ENCODE results near the gene GRSF1.

The GRSF1 gene

GRCh38 chr4:70815370-70815769 is 24.3 kb downstream of the GRSF1 start:
- no peak overlapping the region for H3K4me3 ChIP-seq (ENCODE audit: low read depth, low read length)
- no peak for TF ChIP-seq CTCF (IDR thresholded peaks at IDR 0.05; ENCODE audit: borderline replicate concordance, insufficient read depth, low read depth, low read length)

GRCh38 chr4:70808151-70808550 is 31.5 kb downstream of the GRSF1 start:
- TF ChIP-seq CTCF (IDR thresholded peaks at IDR 0.05; ENCODE audit: borderline replicate concordance, insufficient read depth, low read depth, low read length) = no peak
- no peak overlapping the region for H3K4me3 ChIP-seq (ENCODE audit: low read depth, low read length)

GRCh38 chr4:70802928-70803580 is 36.6 kb downstream of the GRSF1 start:
- no peak for TF ChIP-seq CTCF (IDR thresholded peaks at IDR 0.05; ENCODE audit: borderline replicate concordance, insufficient read depth, low read depth, low read length)
- H3K4me3 ChIP-seq (ENCODE audit: low read depth, low read length) = no peak overlapping the region

- no peak for TF ChIP-seq CTCF (IDR thresholded peaks at IDR 0.05; ENCODE audit: borderline replicate concordance, insufficient read depth, low read depth, low read length)
- no peak overlapping the region for H3K4me3 ChIP-seq (ENCODE audit: low read depth, low read length)
These were observed 38.4 kb downstream of the GRSF1 start for GRCh38 chr4:70801265-70801809.

- no peak for TF ChIP-seq CTCF (IDR thresholded peaks at IDR 0.05; ENCODE audit: borderline replicate concordance, insufficient read depth, low read depth, low read length)
- H3K4me3 ChIP-seq (ENCODE audit: low read depth, low read length) = no peak overlapping the region
These were observed 46.1 kb downstream of the GRSF1 start for GRCh38 chr4:70793626-70794025.

- TF ChIP-seq CTCF (IDR thresholded peaks at IDR 0.05; ENCODE audit: borderline replicate concordance, insufficient read depth, low read depth, low read length) = no peak
- H3K4me3 ChIP-seq (ENCODE audit: low read depth, low read length) = no peak overlapping the region
These were observed 51.0 kb downstream of the GRSF1 start for GRCh38 chr4:70788733-70789132.

GRCh38 chr4:70787496-70787895 is 52.2 kb downstream of the GRSF1 start:
- TF ChIP-seq CTCF (IDR thresholded peaks at IDR 0.05; ENCODE audit: borderline replicate concordance, insufficient read depth, low read depth, low read length) = no peak

More at GRCh38 chr4:70787496-70787895, 52.2 kb downstream of the GRSF1 start:
- H3K4me3 ChIP-seq (ENCODE audit: low read depth, low read length) = no peak overlapping the region
